Panc1 (cell line): ENCODE results near the gene NDP.
"Not testable (repeated sequence)": the region's sequence is repeated elsewhere in the genome, so short reads cannot be mapped to it uniquely, and the experiment has no call there.

Experiments used
- CTCF ChIP-seq: fragments of 450-650 bp; IDR thresholded peaks from 2 replicates; pipeline ENCODE4 v1.5.1; 2017; ENCODE audit warnings: mild to moderate bottlenecking
- POLR2AphosphoS5 ChIP-seq: IDR thresholded peaks from 2 replicates; pipeline ENCODE4 v1.6.1; 2012; ENCODE audit warnings: mild to moderate bottlenecking, low read depth, low read length, moderate library complexity
- SIN3A ChIP-seq: IDR thresholded peaks from 2 replicates; pipeline ENCODE4 v1.6.1; 2012; ENCODE audit warnings: low read depth, mild to moderate bottlenecking, low read length, moderate library complexity, borderline replicate concordance; ENCODE audit not compliant: insufficient read depth

- TF ChIP-seq CTCF, POLR2AphosphoS5, SIN3A: not testable (repeated sequence)
These were observed 62.4 kb downstream of the NDP start for GRCh38 chrX:43910772-43911171.
